ENCODE measurements around the gene ILKAP.

ILKAP gene

DNA sequence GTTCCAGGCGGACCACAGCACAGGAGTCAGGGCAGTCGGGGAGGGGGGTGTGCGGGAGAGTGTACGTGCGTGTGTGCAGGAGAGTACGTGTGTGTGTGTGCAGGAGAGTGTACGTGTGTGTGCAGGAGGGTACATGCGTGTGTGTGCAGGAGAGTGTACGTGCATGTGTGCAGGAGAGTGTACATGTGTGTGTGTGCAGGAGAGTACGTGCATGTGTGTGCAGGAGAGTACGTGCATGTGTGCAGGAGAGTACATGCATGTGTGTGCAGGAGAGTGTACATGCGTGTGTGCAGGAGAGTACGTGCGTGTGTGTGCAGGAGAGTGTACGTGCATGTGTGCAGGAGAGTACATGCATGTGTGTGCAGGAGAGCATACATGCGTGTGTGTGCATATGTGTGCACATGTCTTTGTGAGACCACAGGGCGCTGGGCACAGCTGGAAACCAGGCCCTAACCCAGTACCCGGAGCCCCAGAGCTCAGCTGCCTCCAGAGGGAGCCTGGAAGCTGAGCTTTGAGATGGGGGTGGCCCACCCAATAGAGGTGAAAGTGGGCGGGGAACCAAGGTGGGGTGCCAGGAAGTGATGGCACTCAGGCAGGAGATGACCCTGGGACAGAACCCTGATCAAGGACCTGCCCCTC is 78.9 kb downstream of the ILKAP start:
- DNase-seq (ENCODE audit: low read depth, low spot score): no peak

DNA sequence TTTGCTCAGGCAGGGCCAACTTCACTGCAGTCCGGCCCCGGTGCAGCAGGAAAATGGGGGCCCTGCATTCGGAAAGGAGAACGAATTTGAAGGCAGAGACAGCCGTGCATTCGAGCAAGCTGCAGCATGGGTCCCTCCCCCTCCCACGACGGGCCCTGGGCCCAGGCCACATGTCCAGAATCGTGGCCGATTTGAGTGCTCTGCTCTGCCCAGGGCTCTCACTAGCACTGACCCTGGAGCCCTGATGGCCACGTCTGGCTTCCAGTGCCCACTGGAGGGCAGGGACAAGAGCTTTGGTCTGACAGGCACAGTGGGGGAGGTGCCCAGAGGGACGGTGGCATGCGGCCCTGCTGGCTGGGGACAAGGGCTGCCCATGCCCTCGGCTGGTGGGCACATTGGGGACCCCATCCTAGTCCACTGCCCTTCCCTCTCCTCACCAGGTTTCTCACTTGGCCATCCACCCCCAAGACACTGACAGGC is 79.5 kb downstream of the ILKAP start:
- DNase-seq (ENCODE audit: low read depth, low spot score): no peak

DNA sequence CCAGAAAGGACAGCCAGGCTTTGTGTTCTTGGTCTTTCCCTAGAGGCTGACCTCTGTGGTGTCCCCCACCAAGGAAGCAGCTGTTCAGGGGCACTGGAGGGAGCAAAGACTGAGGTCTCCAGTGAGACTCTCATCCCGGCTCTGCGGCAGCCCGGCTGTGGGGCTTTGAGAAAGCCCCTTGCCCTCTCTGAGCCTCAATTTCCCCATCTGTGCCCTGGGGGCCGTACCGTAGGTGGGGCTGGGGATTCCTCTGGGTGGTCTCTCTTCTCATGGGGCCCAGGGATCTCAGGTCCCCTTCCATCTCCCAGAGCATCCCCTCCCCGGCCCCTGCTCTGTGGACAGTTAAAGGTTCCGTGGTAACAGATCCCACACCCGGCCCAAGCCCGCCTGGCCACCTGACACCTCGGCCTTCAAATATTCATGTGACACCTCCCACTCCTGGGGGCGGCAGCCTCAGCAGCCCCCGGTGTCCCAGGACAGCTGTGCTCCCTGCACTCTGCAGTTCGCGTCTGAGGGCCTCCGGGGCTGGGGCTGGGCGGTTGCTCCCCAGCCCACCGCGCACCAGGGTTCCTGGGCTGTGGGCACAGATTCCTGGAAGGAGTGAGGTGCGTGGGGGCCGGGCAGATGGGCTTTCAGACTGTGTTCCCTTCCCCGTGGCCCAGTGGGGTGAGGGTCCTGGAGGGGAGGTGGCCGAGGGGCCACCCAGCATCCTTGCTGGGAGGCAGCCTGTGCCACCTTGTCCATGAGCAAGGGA is 80.1 kb downstream of the ILKAP start:
- DNase-seq (ENCODE audit: low read depth, low spot score): no peak

- DNase-seq (ENCODE audit: low read depth, low spot score): no peak
Measured at GRCh38 chr2:238122287-238123217, 80.9 kb downstream of the ILKAP start.

- DNase-seq (ENCODE audit: low read depth, low spot score): no peak
Measured at GRCh38 chr2:238121511-238122286, 81.8 kb downstream of the ILKAP start.

DNA sequence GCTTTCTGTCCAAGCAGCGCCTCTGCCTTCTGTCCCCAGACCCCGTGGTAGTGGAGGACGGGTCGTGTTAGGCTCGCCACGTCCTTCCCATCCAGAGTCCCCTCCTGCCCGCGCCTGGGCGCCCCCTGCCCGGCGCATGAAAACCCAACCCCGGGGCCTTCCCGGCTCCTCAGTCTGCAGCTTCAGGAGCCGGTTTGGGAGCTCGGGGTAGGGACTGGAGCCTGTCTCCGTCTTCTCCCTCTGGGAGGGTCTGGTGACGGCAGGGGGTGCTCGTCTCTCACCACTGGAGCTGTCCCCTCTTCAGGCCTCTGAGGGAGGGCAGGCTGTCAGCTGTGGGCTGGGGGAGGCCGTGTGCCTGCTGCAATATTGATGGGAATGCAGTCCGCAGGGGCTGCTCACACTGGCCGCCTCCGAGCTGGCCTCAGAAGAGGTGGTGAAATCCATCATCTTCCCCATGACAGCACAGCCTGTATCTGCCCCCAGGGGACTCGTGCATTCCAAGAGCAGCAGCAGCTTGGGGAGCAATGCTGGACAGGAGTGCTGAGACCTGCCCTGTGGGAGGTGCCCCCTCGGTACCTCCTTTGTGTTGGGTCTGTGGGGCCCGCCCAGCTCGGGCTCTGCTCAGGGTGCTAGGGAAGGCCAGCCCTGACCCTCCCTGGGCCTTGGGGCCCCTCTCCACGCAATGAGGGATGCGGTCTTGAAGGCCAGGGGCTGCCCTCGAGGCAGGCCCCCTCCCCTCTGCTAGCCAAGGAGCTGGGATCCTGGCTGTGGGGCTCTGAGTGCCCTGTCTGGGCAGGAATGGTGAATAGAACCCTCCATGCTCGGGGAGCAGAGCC is 82.8 kb downstream of the ILKAP start:
- no peak for DNase-seq (ENCODE audit: low read depth, low spot score)
